Caco-2 (cell line): ENCODE measurements around the gene GAGE1. TPM values are rescaled to one million over a fixed set of nuclear protein-coding genes. Genes with fewer than 3 reads are reported as not detected.

Experiments used
- BruUV-seq: library from RNA; stranded (reverse); fragments of 400-500 nt; replicated peaks from 2 replicates; lab custom pipeline; 2021; lab: Mats Ljungman, UMichigan
- CTCF ChIA-PET: fragments of 300-600 bp; sonication (Branson Sonifier 250); formaldehyde crosslinking; loops from one replicate; lab custom pipeline; 2022; ENCODE audit warnings: antibody characterized with exemption; lab: Charles Lee
- POLR2A ChIA-PET: fragments of 300-600 bp; sonication (Branson Sonifier 250); formaldehyde crosslinking; loops from one replicate; lab custom pipeline; 2022; ENCODE audit warnings: antibody characterized with exemption; lab: Charles Lee
- DNase-seq, 2 experiments: peaks; one replicate each; pipeline versions ENCODE4 v3.0.0 to v3.0.0-alpha.2; 2020 to 2022
- H3K27me3 ChIP-seq: replicated peaks from 2 replicates; pipeline ENCODE4 v1.6.0; 2011; ENCODE audit warnings: low read length; ENCODE audit not compliant: control insufficient read depth, insufficient read depth
- H3K36me3 ChIP-seq: 2 replicates; pipeline ENCODE4 v1.5.1; 2011; ENCODE audit warnings: low read length; ENCODE audit not compliant: control insufficient read depth, insufficient read depth
- H3K4me1 ChIP-seq: fragments of 250-450 bp; sonication (Bioruptor Pico); 2 replicates; pipeline ENCODE4 v1.5.1; 2020; ENCODE audit warnings: mild to moderate bottlenecking
- H3K4me3 ChIP-seq: 2 replicates; pipeline ENCODE4 v1.5.1; 2011; ENCODE audit warnings: low read depth, mild to moderate bottlenecking, control low read depth, low read length
- H3K9me3 ChIP-seq: fragments of 250-450 bp; sonication (Bioruptor Pico); 2 replicates; pipeline ENCODE4 v1.5.1; 2020; ENCODE audit warnings: mild to moderate bottlenecking, moderate library complexity
- H3K27ac Mint-ChIP-seq: one replicate; pipeline ENCODE4 v1.8.0; 2022; ENCODE audit warnings: mixed read lengths; ENCODE audit not compliant: unreplicated experiment
- H3K27me3 Mint-ChIP-seq: one replicate; pipeline ENCODE4 v1.8.0; 2022; ENCODE audit warnings: mixed read lengths; ENCODE audit not compliant: insufficient read depth, unreplicated experiment
- H3K36me3 Mint-ChIP-seq: one replicate; pipeline ENCODE4 v1.8.0; 2022; ENCODE audit warnings: mild to moderate bottlenecking, mixed read lengths; ENCODE audit not compliant: insufficient read depth, unreplicated experiment
- H3K4me1 Mint-ChIP-seq: one replicate; pipeline ENCODE4 v1.8.0; 2022; ENCODE audit warnings: low read depth, mixed read lengths; ENCODE audit not compliant: unreplicated experiment
- H3K4me3 Mint-ChIP-seq: one replicate; pipeline ENCODE4 v1.8.0; 2022; ENCODE audit warnings: mild to moderate bottlenecking, moderate library complexity, mixed read lengths; ENCODE audit not compliant: unreplicated experiment
- H3K9me3 Mint-ChIP-seq: one replicate; pipeline ENCODE4 v1.8.0; 2022; ENCODE audit warnings: mixed read lengths; ENCODE audit not compliant: unreplicated experiment
- CTCF ChIP-seq, 2 experiments: fragments of 200-600 bp in 1 of 2; IDR thresholded peaks; 1 replicate in 1 of 2; 2 replicates in 1 of 2; pipeline versions ENCODE4 v1.5.1 to v1.8.0; 2011 to 2022; ENCODE audit warnings: antibody characterized with exemption in 1 of 2, control low read depth in 1 of 2, inconsistent platforms in 1 of 2, low read depth in 1 of 2, low read length in 1 of 2, mild to moderate bottlenecking in 1 of 2, moderate library complexity in 1 of 2; ENCODE audit not compliant: insufficient read depth in 1 of 2, severe bottlenecking in 1 of 2, unreplicated experiment in 1 of 2
- intact Hi-C: fragments of 100-400 bp; cut with micrococcal nuclease; formaldehyde crosslinking; loops from one replicate; pipeline ENCODE4 v1.10.0; 2022; ENCODE audit not compliant: unreplicated experiment
- total RNA-seq: library from RNA; stranded (reverse); gene quantifications from 2 replicates; pipeline ENCODE4 v1.2.3, GENCODE V29; 2022

The GAGE1 gene
- total RNA-seq, 1 experiment from 2014 or later: not detected

- H3K4me1 Mint-ChIP-seq: no peaks in the 10 kb centered on the region
- no peaks in the 10 kb centered on the region for H3K36me3 Mint-ChIP-seq
- intact Hi-C loops: no loop called here
- CTCF ChIA-PET: no interaction called here
- no peak for DNase-seq
- H3K4me3 Mint-ChIP-seq: no peak overlapping the region
- no peak overlapping the region for H3K27ac Mint-ChIP-seq
- Histone ChIP-seq H3K36me3 (no peaks in the 10 kb centered on the region), H3K4me1 (no peaks in the 10 kb centered on the region), H3K27me3 (no peaks in the 10 kb centered on the region), H3K4me3 (no peak overlapping the region), H3K9me3 (no peaks in the 10 kb centered on the region)
- no peak for TF ChIP-seq CTCF (IDR thresholded peaks at IDR 0.05; ENCODE audit: insufficient read depth in 1 of 2, low read depth in 1 of 2, low read length in 1 of 2, severe bottlenecking in 1 of 2, unreplicated experiment in 1 of 2)
- no peaks in the 10 kb centered on the region for H3K9me3 Mint-ChIP-seq
- no peaks in the 10 kb centered on the region for H3K27me3 Mint-ChIP-seq
- POLR2A ChIA-PET: no interaction called here
- BruUV-seq: no TSS peak
Measured at GRCh38 chrX:49618574-49618973, 19.8 kb downstream of the GAGE1 start.

DNA sequence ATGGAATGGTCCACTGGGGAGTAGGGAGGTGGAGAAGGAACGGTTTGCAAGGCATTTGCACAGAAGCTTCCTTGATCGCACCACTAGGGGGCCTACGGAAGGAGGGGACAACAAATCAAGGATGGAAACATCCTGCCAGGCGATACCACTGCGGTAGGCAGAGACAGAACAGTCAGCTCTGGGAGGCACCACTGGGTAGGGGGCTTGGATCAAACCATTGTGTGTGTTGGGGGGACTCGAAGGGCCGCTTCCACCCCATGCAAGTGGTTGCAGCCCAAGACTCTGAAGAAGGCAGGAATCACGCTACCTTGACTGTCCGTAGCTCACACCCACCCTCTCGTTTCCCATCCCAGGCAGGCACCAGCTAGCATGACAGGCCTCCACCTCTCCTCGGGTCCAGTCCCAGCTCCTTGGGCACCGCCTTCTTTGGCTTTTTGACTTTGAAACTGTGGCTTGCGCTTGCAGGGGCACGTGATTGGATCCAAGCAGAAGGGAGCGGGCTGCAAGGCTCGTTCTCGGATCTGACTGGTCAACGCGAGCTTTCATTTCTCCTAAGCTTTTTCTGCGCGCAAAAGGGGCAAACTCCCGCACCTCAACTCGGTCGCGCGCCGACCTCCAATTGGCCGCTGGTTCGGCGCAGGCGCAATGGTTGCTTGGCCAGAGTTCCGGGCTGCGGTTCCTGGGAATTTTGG, 28.4 kb downstream of the GAGE1 start:
- no peak overlapping the region for H3K4me3 ChIP-seq
- no peak for TF ChIP-seq CTCF (IDR thresholded peaks at IDR 0.05; ENCODE audit: insufficient read depth in 1 of 2, low read depth in 1 of 2, low read length in 1 of 2, severe bottlenecking in 1 of 2, unreplicated experiment in 1 of 2)
- Mint-ChIP-seq H3K9me3 (peaks cover 9% of the 10 kb centered on the region), H3K27me3 (no peaks in the 10 kb centered on the region), H3K27ac (no peak overlapping the region), H3K4me1 (no peaks in the 10 kb centered on the region), H3K4me3 (no peak overlapping the region), H3K36me3 (no peaks in the 10 kb centered on the region)
- intact Hi-C loops: no loop called here
- BruUV-seq: no TSS peak
- H3K9me3 ChIP-seq: no peaks in the 10 kb centered on the region
- POLR2A ChIA-PET: no interaction called here
- H3K27me3 ChIP-seq: no peaks in the 10 kb centered on the region
- CTCF ChIA-PET: no interaction called here
- H3K36me3 ChIP-seq: no peaks in the 10 kb centered on the region
- no peaks in the 10 kb centered on the region for H3K4me1 ChIP-seq
- no peak for DNase-seq

GRCh38 chrX:49644991-49645637, 46.3 kb downstream of the GAGE1 start:
- TF ChIP-seq CTCF (IDR thresholded peaks at IDR 0.05; ENCODE audit: insufficient read depth in 1 of 2, low read depth in 1 of 2, low read length in 1 of 2, severe bottlenecking in 1 of 2, unreplicated experiment in 1 of 2): no peak
- Mint-ChIP-seq H3K27ac (no peak overlapping the region), H3K36me3 (no peaks in the 10 kb centered on the region), H3K4me3 (no peak overlapping the region), H3K27me3 (no peaks in the 10 kb centered on the region), H3K4me1 (no peaks in the 10 kb centered on the region), H3K9me3 (no peaks in the 10 kb centered on the region)
- no peaks in the 10 kb centered on the region for H3K36me3 ChIP-seq
- CTCF ChIA-PET: no interaction called here
- POLR2A ChIA-PET: no interaction called here
- H3K4me3 ChIP-seq: no peak overlapping the region
- no TSS peak for BruUV-seq
- intact Hi-C loops: no loop called here
- H3K4me1 ChIP-seq: no peaks in the 10 kb centered on the region
- no peak for DNase-seq
- no peaks in the 10 kb centered on the region for H3K27me3 ChIP-seq
- H3K9me3 ChIP-seq: no peaks in the 10 kb centered on the region
